ENCODE results near the gene WDR36.

The WDR36 gene

DNA sequence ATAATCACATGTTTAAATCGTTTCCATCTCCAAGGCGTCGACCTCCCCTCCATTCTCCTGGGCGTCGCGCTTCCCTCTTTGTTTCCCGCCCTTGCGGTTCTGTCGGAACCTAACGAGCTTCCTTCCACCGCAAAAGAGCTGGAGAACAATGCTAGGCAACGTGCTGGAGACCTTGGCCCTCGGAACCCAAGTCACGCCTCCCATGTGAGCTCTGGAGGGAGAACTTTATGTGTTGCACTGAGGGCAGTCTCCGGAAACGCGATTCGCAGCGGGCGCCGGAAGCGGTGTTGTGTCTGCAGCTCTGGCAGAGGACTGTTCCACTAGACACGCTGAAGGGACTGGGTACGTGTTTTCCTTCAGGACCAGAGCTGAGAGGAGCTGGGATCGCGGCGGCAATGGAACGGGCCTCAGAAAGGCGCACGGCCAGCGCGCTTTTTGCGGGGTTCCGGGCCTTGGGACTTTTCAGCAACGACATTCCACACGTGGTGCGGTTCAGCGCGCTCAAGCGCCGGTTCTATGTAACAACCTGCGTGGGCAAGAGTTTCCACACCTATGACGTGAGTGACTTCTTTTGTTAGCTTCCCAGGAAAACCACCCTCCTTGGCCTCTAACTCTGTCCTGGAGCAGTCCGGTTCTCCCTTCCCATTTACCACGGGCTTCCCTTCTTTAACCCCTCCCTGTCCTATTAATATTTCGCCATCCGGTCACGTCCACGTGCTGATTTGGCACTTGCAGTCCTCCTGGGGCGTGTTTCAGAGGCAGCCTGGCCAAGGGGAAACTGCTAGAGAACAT is at the start of gene WDR36:
WDR36 (plus strand) TSS at position 287 of the 792 bp plus-strand sequence; CDS start at position 396, 109 bp downstream.
- peak; percentile 81 for DNase-seq (ENCODE audit: low read depth)

GRCh38 chr5:111043712-111044506 is 48.2 kb upstream of the WDR36 start:
- no peak for DNase-seq (ENCODE audit: low read depth)

DNA sequence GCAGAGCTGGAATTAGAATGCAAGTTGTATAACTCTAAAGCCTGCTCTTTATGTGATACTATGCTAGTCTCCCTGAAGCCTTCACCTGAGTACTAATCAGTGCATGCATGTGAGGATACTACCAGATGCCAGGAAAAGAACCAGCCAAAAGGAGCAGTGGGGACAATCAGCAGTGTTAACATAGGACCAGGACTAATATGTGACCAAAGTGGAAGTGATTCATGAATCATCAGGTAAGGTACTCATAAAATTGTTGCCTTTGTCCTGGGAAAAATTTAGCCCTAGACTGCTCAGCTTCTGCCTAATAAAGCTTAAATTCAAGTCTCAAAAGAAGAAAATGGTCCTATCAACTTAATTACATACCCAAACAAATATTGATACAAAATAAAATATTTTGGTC is 34.1 kb upstream of the WDR36 start:
- DNase-seq (ENCODE audit: low read depth) = no peak

DNA sequence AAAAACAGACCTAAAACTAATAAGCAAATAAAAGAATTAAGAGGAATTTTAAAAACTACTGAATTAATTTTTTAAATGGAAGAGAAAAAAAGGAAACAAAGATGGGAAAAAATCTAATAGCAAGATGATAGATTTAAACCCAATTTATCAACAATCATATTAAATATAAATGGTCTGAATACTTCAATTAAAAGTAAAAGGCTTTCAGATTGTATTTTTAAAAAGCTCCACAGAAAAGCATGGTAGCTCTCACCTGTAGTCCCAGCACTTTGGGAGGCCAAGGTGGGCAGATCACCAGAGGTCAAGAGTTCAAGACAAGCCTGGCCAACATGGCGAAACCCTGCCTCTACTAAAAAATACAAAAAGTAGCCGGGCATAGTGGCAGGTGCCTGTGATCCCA is 32.0 kb upstream of the WDR36 start:
- DNase-seq (ENCODE audit: low read depth) = no peak

GRCh38 chr5:111061618-111062017 is 30.5 kb upstream of the WDR36 start:
- DNase-seq (ENCODE audit: low read depth) = no peak

- DNase-seq (ENCODE audit: low read depth) = no peak
These were observed 28.3 kb upstream of the WDR36 start for GRCh38 chr5:111063709-111064322.

DNA sequence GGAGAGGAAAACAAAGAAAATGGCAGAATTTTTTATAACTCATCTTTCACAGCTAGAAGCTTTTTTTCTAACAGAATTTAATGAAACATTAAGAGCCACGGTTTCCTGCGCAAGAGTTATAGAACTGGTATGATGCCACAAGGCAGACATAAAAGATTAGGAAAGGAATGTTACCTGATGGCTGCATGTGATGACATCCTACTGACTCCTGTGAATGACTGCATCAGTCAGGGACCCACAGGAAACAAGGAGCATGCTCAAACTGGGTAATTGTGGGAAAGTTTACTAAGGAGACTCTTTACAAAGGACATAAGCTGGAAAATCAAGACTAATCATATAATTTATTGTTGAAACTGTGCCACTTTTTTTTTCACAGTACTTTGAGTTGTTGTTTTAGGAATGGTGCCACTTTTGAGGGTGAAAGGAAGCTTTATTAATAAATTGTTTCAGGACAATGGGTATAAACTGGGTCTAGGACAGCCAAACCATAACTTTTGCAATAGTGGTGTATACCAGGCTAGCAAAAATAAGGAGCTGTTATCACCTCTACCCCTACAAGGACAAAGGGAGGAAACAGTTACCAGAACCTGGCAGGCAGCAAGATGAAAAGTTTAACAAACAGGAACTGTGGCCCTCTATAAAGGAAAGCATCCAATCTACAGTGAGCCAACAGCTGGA is 25.7 kb upstream of the WDR36 start:
- DNase-seq (ENCODE audit: low read depth) = no peak

GRCh38 chr5:111068213-111068612 is 23.9 kb upstream of the WDR36 start:
- DNase-seq (ENCODE audit: low read depth) = no peak

- DNase-seq (ENCODE audit: low read depth) = no peak
These were observed 22.3 kb upstream of the WDR36 start for GRCh38 chr5:111069839-111070238.

- no peak for DNase-seq (ENCODE audit: low read depth)
These were observed 21.6 kb upstream of the WDR36 start for GRCh38 chr5:111070272-111071134.

DNA sequence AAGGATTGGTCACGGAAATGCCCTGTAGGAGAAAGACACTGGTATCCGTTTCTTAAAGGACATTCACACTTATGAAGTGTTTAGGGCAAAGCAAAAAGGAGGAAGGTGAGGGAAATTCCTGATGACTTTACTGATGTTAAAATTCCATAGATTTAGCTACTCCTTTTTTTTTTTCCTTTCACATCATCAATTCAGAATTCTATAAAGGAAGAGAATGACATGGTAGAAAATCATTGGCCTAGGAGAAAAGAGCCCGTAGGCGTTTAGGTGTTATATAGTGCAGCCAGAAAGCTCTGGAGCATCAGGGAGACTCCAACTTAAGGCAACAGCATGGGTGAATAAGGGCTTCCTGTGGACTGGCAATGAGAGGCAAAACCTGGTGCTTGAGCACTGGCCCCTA is 20.7 kb upstream of the WDR36 start, which contains the start of gene TSLP:
TSLP (plus strand) TSS at position 301 of the 400 bp plus-strand sequence. CDS start 178 bp downstream, outside the sequence.
- DNase-seq (ENCODE audit: low read depth) = no peak

- peak; percentile 40 for DNase-seq (ENCODE audit: low read depth)
These were observed 19.0 kb upstream of the WDR36 start for GRCh38 chr5:111072949-111073682.

GRCh38 chr5:111074244-111074643 is 17.9 kb upstream of the WDR36 start:
- DNase-seq (ENCODE audit: low read depth) = no peak

- no peak for DNase-seq (ENCODE audit: low read depth)
These were observed 16.6 kb upstream of the WDR36 start for GRCh38 chr5:111075520-111075919.

- no peak for DNase-seq (ENCODE audit: low read depth)
These were observed 16.1 kb upstream of the WDR36 start for GRCh38 chr5:111076091-111076490.

DNA sequence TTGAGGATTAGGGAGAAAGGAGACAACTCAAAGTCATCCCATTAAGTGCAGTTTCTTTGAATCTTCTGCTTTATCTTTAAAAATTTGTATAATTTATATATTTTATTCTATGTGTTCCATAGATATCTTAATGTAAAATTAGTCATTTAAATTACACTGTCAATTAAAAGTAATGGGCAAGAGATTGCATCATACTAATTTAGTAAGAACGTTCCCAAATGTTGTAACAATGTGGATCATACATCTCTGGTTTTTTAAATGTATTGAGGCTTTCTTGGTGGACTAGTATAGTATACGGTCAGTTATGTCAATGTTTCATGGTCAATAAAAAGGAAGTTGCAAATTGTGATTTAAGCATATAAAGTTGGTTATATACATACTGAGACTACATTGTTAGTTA is 14.5 kb upstream of the WDR36 start:
- DNase-seq (ENCODE audit: low read depth) = no peak

DNA sequence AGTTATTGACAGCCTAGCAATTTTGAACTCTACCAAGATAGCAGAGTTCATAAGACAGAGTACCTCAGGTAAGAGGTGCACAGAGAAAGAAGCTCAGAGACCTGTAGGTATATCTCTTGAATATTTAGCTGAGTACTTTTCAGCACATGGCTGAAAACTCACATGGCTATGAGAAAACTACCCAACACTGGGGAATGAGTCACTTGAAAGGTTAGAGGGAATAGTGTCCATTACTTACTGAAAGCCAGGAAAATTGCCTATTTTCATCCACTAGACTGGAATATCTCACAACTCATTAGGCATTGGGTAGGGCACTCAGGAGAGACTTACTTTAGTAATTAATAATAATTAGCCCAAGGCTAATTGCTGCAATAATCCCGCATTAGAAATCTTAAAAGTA is 12.3 kb upstream of the WDR36 start:
- no peak for DNase-seq (ENCODE audit: low read depth)

- DNase-seq (ENCODE audit: low read depth) = no peak
These were observed 8.8 kb upstream of the WDR36 start for GRCh38 chr5:111083323-111083722.

DNA sequence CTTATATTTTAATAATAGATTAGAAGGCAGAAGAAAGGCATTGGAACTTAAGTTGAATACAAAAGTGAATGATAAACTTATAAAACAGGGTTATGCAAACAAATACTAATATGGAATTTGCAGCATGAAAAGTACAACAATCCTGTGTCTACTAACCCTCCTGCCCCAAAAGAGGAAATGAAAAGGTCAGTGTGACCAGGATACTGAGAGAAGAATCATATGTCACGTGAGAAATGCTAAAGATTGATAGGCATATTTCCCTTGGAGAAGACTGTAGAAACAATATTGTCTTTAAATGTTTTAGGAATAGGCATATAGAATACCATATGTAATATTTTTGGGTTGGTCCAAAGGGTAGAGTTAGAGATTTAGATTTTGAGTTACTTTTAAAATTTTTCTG is 3.8 kb downstream of the WDR36 start:
- no peak for DNase-seq (ENCODE audit: low read depth)

DNA sequence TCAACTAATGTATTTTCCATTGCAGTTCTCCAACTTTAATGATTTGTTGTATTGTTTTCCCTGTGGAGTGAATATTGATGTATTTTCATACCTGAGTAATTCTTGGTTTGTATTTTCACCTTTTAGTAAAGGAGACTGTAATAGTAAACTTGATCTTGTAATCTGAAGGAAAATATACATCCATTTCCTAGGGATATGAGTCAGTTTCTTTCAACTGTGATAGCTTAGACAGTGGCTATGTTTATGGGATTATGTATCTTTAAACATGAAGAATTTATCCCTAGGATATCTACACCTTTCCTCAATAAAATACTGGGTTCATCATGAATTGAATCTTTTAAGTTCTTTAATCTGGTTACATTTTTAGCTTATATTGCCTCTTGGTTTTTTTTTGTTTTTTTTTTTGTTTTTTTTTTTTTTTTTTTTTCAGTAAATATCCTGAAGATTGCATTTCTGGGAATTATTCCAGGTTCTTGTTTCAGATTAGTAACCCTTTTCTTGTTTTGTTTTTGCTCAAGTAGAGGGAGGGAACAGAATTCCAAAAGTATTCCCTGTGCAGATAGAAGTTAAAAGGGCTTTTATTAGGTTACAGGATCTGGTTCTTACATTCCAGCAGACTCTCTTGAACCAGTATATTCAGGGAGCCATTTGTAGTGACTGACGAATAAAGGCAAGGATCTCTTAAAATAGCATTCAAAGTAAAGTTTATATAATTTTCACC is 7.1 kb downstream of the WDR36 start:
- DNase-seq (ENCODE audit: low read depth) = no peak
